Ovary (tissue), 9 donors: Measurements from ENCODE around the gene TBC1D3B. TPM values are rescaled to one million over a fixed set of nuclear protein-coding genes. Genes with fewer than 3 reads are reported as not detected.

Experiments
- DNase-seq, 5 donors: peaks; one replicate each; pipeline ENCODE4 v3.0.0-alpha.2; 2019 to 2020
- H3K27ac ChIP-seq, 2 donors: fragments of 200-600 bp; one replicate each; pipeline versions ENCODE4 v1.5.1 to v1.8.0; 2019 to 2022
- H3K27me3 ChIP-seq: fragments of 200-600 bp; one replicate; pipeline ENCODE4 v1.8.0; 2022
- H3K36me3 ChIP-seq: fragments of 200-600 bp; sonication (generic); one replicate; pipeline ENCODE4 v1.5.1; 2019
- H3K4me1 ChIP-seq: one replicate; pipeline ENCODE4 v1.8.1; 2013; ENCODE audit warnings: mild to moderate bottlenecking, moderate library complexity; ENCODE audit not compliant: insufficient read depth
- H3K4me3 ChIP-seq: fragments of 200-600 bp; sonication (generic); one replicate; pipeline ENCODE4 v1.5.1; 2017
- H3K9me3 ChIP-seq, 2 donors: fragments of 200-600 bp in 1 of 2; sonication (generic) in 1 of 2; one replicate each; pipeline versions ENCODE4 v1.5.1 to v1.8.1; 2013 to 2019; ENCODE audit warnings: mild to moderate bottlenecking in 1 of 2, moderate library complexity in 1 of 2
- CTCF ChIP-seq, 3 donors: fragments of 450-650 bp in 2 of 3; fragments of 200-600 bp in 1 of 3; IDR thresholded peaks; one replicate each; pipeline versions ENCODE4 v1.5.1 to v1.8.0; 2016 to 2022; ENCODE audit warnings: antibody characterized with exemption in 3 of 3, mild to moderate bottlenecking in 1 of 3
- EP300 ChIP-seq: sonication (generic); formaldehyde crosslinking; IDR thresholded peaks from one replicate; pipeline ENCODE4 v1.6.1; 2017; ENCODE audit warnings: antibody characterized with exemption
- POLR2A ChIP-seq: fragments of 450-650 bp; IDR thresholded peaks from one replicate; pipeline ENCODE4 v1.6.1; 2017; ENCODE audit warnings: antibody characterized with exemption, mild to moderate bottlenecking, moderate library complexity
- WGBS, 3 donors: extraction: QIAGEN DNeasy Blood & Tissue Kit in 1 of 3; methylation state at CpG; one replicate each; pipeline versions ENCODE4 v1.1.5 to v1.1.7; 2013 to 2017; 5-methylcytosine and 5-hydroxymethylcytosine counted together
- intact Hi-C, 4 donors: fragments of 100-400 bp; cut with DNase I; formaldehyde crosslinking; loops; one replicate each; pipeline versions ENCODE4 v1.11.0 to v1.15.1; 2022 to 2023
- polyA plus RNA-seq, 2 donors: library from polyadenylated mRNA; stranded (reverse); fragments of 200-250 nt in 1 of 2; fragments of 350-450 nt in 1 of 2; fragmentation: Illumina TruSeq in 1 of 2; extraction: RNeasy Lipid Tissue Mini Kit (QIAGEN cat#74804) in 1 of 2; gene quantifications; one replicate each; pipeline ENCODE4 v1.2.3, GENCODE V29; 2013 to 2014
- total RNA-seq, 7 donors: library from RNA; depleted of rRNA in 2 of 7; stranded (reverse); fragments of >200 nt in 2 of 7; fragmentation: NEBNext Ultra II Directional in 3 of 7; extraction: Animal tissue kit (Norgen Biotek cat#: 25700) in 3 of 7; gene quantifications; one replicate each; pipeline versions ENCODE4 v1.1.0 to v1.2.4, GENCODE V29; 2016 to 2023
- donor health status: DM: no; HTN: no; CAD: no; lungs with moderate emphysema.
- donor health status: DM: no; HTN: no; CAD: no.
- donor health status: Bipolar disorder and iron deficiency.
- donor health status: DM: yes; HTN: yes; CAD: no.
- donor health status: DM: no; HTN: no; CAD: no.
- donor health status: DM: yes; HTN: yes; CAD: no.

Gene TBC1D3B
- total and polyA plus RNA-seq, 9 donors, result 1.1 to 11.5 (median 4.5) TPM; not detected in 1

DNA sequence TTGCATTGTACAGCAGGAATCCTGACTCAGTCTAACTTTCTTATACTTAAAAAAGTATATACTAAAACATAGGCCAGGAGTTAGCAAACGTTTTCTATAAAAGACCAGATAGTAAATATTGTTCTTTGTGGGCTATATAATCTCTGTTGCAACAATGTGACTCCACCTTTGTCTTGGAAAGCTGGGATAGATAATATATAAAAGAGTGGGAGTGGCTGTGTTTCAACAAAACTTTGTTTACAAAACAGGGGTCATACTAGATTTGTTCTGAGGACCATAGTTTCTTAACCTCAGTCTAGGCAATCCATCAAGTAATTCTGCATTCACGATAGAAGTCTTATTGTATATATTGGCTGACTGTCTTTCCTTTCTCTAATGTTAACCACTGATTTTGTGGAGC is 9.0 kb upstream of the TBC1D3B start:
- TF ChIP-seq CTCF (IDR thresholded peaks at IDR 0.05) (no peak), EP300 (no peak), POLR2A (no peak)
- H3K4me1 ChIP-seq, result peaks cover 10% of the 10 kb centered on the region
- no peak for DNase-seq
- H3K27ac ChIP-seq, result no peak overlapping the region
- WGBS, 3 donors, result 23 to 49% (median 32%) methylated on average over 2 of the region's 2 CpGs
- no peaks in the 10 kb centered on the region for H3K27me3 ChIP-seq
- H3K9me3 ChIP-seq, result no peaks in the 10 kb centered on the region
- no peak overlapping the region for H3K4me3 ChIP-seq
- intact Hi-C loops, result no loop called here
- no peaks in the 10 kb centered on the region for H3K36me3 ChIP-seq

GRCh38 chr17:36184023-36184765 is 7.8 kb upstream of the TBC1D3B start:
- H3K27me3 ChIP-seq, result no peaks in the 10 kb centered on the region
- peaks cover 10% of the 10 kb centered on the region for H3K4me1 ChIP-seq
- TF ChIP-seq CTCF (IDR thresholded peaks at IDR 0.05), result no peak
- TF ChIP-seq EP300, result no peak
- no peak for TF ChIP-seq POLR2A
- no peaks in the 10 kb centered on the region for H3K9me3 ChIP-seq
- intact Hi-C loops, result loop anchor here in 2 of 4 donors (5.0 kb wide), 2 partner anchors 57 to 72 kb away; no protein-coding TSS in a partner anchor
- H3K36me3 ChIP-seq, result no peaks in the 10 kb centered on the region
- no peak for DNase-seq
- H3K4me3 ChIP-seq, result no peak overlapping the region
- H3K27ac ChIP-seq, result peak overlapping the region in 1 of 2 donors; percentile 64
- 36 to 55% (median 44%) methylated on average over 8 to 12 of the region's 12 CpGs for WGBS, 3 donors

DNA sequence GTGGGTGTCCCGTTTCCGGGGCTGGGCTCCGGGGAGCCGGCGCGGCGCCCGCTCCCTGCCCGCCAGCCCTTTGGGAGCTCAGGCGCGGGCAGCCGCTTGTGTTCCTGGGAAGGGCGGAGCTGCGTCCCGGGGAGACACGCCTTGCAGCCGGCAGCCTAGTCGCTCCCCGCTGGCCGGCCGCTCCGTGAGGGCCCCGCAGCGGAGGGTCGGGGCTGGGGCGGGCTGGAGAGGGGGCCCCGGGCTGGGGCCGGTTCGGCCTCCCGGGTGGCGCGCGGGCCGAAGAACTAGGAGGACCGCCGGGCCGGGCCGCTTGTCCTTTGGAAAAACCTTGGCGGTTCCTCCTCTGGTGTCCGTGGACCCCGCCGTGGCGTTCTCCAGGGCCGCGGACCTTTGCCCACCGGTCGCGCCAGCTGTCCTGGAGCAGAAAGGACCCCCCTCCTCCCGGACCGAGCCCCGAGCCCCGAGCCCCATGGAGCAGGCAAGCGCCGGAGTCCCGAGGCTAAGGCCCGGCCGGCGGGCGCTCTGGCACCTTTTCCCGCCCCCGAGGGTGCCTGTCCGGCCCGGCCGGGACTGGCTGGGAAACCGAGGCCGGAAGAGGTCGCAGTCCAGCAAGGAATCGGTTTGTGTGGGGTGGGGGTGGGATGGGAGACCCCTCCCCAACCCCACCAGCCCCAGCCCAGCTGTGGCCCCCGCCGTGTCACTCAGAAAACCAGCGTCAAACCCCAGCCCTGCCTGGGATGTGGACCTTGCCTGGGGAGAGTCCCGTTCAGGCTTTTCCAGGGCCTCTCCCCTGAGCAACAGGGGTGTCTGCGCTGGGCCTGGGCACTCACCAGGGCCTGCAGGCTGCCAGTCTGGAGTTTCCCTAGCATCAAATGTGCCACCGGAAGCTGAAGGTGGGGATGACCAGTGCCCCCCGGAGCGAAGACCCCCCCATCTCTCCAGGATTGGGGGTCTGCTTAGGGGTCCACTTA is 6.8 kb upstream of the TBC1D3B start:
- intact Hi-C loops, result loop anchor here in 2 of 4 donors (5.0 kb wide), 2 partner anchors 56 to 71 kb away; no protein-coding TSS in a partner anchor
- TF ChIP-seq CTCF (IDR thresholded peaks at IDR 0.05), result no peak
- no peak for TF ChIP-seq POLR2A
- no peak for TF ChIP-seq EP300
- Histone ChIP-seq H3K4me1 (peaks cover 8% of the 10 kb centered on the region), H3K4me3 (peak overlapping the region; percentile 54), H3K36me3 (no peaks in the 10 kb centered on the region), H3K9me3 (no peaks in the 10 kb centered on the region), H3K27ac (peak overlapping the region; percentile 64 to 70), H3K27me3 (no peaks in the 10 kb centered on the region)
- DNase-seq, result peak; percentile 46 to 80 (median 71)
- 1 to 3% (median 3%) methylated on average over 60 to 76 of the region's 76 CpGs for WGBS, 3 donors
